Trophoblast cell (in vitro differentiated cells and primary cell): Measurements from ENCODE around the gene RLN1.
"Not testable (repeated sequence)": the region's sequence is repeated elsewhere in the genome, so short reads cannot be mapped to it uniquely, and the experiment has no call there.

ENCODE experiments used
- DNase-seq, 2 donors: peaks; one replicate each; pipeline ENCODE4 v3.0.0-alpha.2; 2016
- H2AFZ ChIP-seq: 2 replicates; pipeline ENCODE4 v1.6.1; 2013; ENCODE audit warnings: low read length, moderate library complexity, mild to moderate bottlenecking; ENCODE audit not compliant: insufficient read depth, poor library complexity
- H2AK5ac ChIP-seq: 2 replicates; pipeline ENCODE4 v1.6.1; 2013; ENCODE audit warnings: mild to moderate bottlenecking, low read length
- H2BK120ac ChIP-seq: 2 replicates; pipeline ENCODE4 v1.6.1; 2013; ENCODE audit warnings: low read length, mild to moderate bottlenecking, moderate library complexity; ENCODE audit not compliant: insufficient read depth, poor library complexity
- H2BK12ac ChIP-seq: 2 replicates; pipeline ENCODE4 v1.6.1; 2013; ENCODE audit warnings: mild to moderate bottlenecking, low read length, moderate library complexity
- H2BK5ac ChIP-seq: 2 replicates; pipeline ENCODE4 v1.6.1; 2013; ENCODE audit warnings: low read length, low read depth, moderate library complexity, mild to moderate bottlenecking; ENCODE audit not compliant: poor library complexity
- H3K14ac ChIP-seq: 2 replicates; pipeline ENCODE4 v1.6.1; 2013; ENCODE audit warnings: mild to moderate bottlenecking, low read length
- H3K18ac ChIP-seq: 2 replicates; pipeline ENCODE4 v1.6.1; 2013; ENCODE audit warnings: mild to moderate bottlenecking, low read length
- H3K23ac ChIP-seq: 2 replicates; pipeline ENCODE4 v1.6.1; 2013; ENCODE audit warnings: low read length
- H3K27ac ChIP-seq: 2 replicates; pipeline ENCODE4 v1.5.1; 2013; ENCODE audit warnings: low read depth, mild to moderate bottlenecking, inconsistent platforms, low read length, moderate library complexity
- H3K27me3 ChIP-seq: 2 replicates; pipeline ENCODE4 v1.6.1; 2013; ENCODE audit warnings: inconsistent platforms, mild to moderate bottlenecking, low read length, moderate library complexity; ENCODE audit not compliant: insufficient read depth
- H3K36me3 ChIP-seq, 2 experiments: 1 replicate in 1 of 2; 2 replicates in 1 of 2; pipeline ENCODE4 v1.6.1; 2013; ENCODE audit warnings: low read length in 2 of 2, mild to moderate bottlenecking in 2 of 2, moderate library complexity in 1 of 2; ENCODE audit not compliant: insufficient read depth in 2 of 2, control insufficient read depth in 1 of 2
- H3K4ac ChIP-seq: 2 replicates; pipeline ENCODE4 v1.6.1; 2013; ENCODE audit warnings: low read depth, mild to moderate bottlenecking, low read length, moderate library complexity
- H3K4me1 ChIP-seq, 2 experiments: 1 replicate in 1 of 2; 2 replicates in 1 of 2; pipeline ENCODE4 v1.6.1; 2013; ENCODE audit warnings: low read length in 2 of 2, mild to moderate bottlenecking in 2 of 2, moderate library complexity in 1 of 2; ENCODE audit not compliant: insufficient read depth in 2 of 2, control insufficient read depth in 1 of 2
- H3K4me2 ChIP-seq: 2 replicates; pipeline ENCODE4 v1.6.1; 2013; ENCODE audit warnings: inconsistent platforms, mild to moderate bottlenecking, low read length, moderate library complexity
- H3K4me3 ChIP-seq: 2 replicates; pipeline ENCODE4 v1.5.1; 2013; ENCODE audit warnings: mild to moderate bottlenecking, low read depth, low read length, inconsistent platforms
- H3K79me1 ChIP-seq: one replicate; pipeline ENCODE4 v1.6.1; 2013; ENCODE audit warnings: low read length
- H3K79me2 ChIP-seq: 2 replicates; pipeline ENCODE4 v1.6.1; 2013; ENCODE audit warnings: low read length, mild to moderate bottlenecking; ENCODE audit not compliant: control insufficient read depth, insufficient read depth, poor library complexity
- H3K9ac ChIP-seq: 2 replicates; pipeline ENCODE4 v1.6.1; 2013; ENCODE audit warnings: mild to moderate bottlenecking, low read length
- H3K9me3 ChIP-seq: 2 replicates; pipeline ENCODE4 v1.6.1; 2013; ENCODE audit warnings: low read depth, mild to moderate bottlenecking, control low read depth, inconsistent platforms, low read length; ENCODE audit not compliant: insufficient read depth
- H4K12ac ChIP-seq: 2 replicates; pipeline ENCODE4 v1.6.1; 2013; ENCODE audit warnings: low read depth, mild to moderate bottlenecking, low read length, moderate library complexity
- H4K8ac ChIP-seq: 2 replicates; pipeline ENCODE4 v1.6.1; 2013; ENCODE audit warnings: low read depth, mild to moderate bottlenecking, low read length, moderate library complexity
- H4K91ac ChIP-seq: one replicate; pipeline ENCODE4 v1.6.1; 2013; ENCODE audit warnings: low read depth, mild to moderate bottlenecking, low read length, moderate library complexity
- WGBS: extraction: QIAGEN DNeasy Blood & Tissue Kit; methylation state at CpG from one replicate; pipeline ENCODE4 v1.1.7; 2013; ENCODE audit warnings: missing lambda C conversion rate; ENCODE audit not compliant: insufficient read length, insufficient coverage; ENCODE audit errors: extremely low coverage; 5-methylcytosine and 5-hydroxymethylcytosine counted together

The RLN1 gene

GRCh38 chr9:5331276-5331675 lies 8.4 kb downstream of the RLN1 start:
- H2AFZ ChIP-seq, H3K4me3 ChIP-seq, H3K18ac ChIP-seq, H2AK5ac ChIP-seq, H3K4me1 ChIP-seq, H4K12ac ChIP-seq, H4K91ac ChIP-seq, H3K9me3 ChIP-seq, DNase-seq, H2BK120ac ChIP-seq, H3K79me1 ChIP-seq, H3K4ac ChIP-seq, H3K14ac ChIP-seq, H3K4me2 ChIP-seq, H3K23ac ChIP-seq, H3K27me3 ChIP-seq, H3K9ac ChIP-seq, H4K8ac ChIP-seq, H3K36me3 ChIP-seq, H3K27ac ChIP-seq, H3K79me2 ChIP-seq, H2BK12ac ChIP-seq, H2BK5ac ChIP-seq: not testable (repeated sequence)
- WGBS = no CpG with 5 or more reads among the region's 3 CpGs

GRCh38 chr9:5326893-5327548 lies 12.7 kb downstream of the RLN1 start:
- H3K4me2 ChIP-seq = no peak overlapping the region
- peaks cover 0 to 2% of the 10 kb centered on the region in 2 experiments for H3K4me1 ChIP-seq
- H2AFZ ChIP-seq = no peak overlapping the region
- no peak overlapping the region for H4K12ac ChIP-seq
- no peak overlapping the region for H4K91ac ChIP-seq
- H3K36me3 ChIP-seq = no peaks in the 10 kb centered on the region
- no peak overlapping the region for H3K18ac ChIP-seq
- H3K9ac ChIP-seq = no peak overlapping the region
- no peak overlapping the region for H3K27ac ChIP-seq
- no peak overlapping the region for H2BK120ac ChIP-seq
- no peaks in the 10 kb centered on the region for H3K79me2 ChIP-seq
- H3K79me1 ChIP-seq = no peaks in the 10 kb centered on the region
- no peak overlapping the region for H4K8ac ChIP-seq
- H3K9me3 ChIP-seq = no peaks in the 10 kb centered on the region
- no peaks in the 10 kb centered on the region for H3K27me3 ChIP-seq
- no peak overlapping the region for H3K23ac ChIP-seq
- no peak overlapping the region for H3K4ac ChIP-seq
- WGBS = no CpG with 5 or more reads among the region's 10 CpGs
- no peak overlapping the region for H2BK12ac ChIP-seq
- DNase-seq = no peak
- H2AK5ac ChIP-seq = no peak overlapping the region
- no peak overlapping the region for H2BK5ac ChIP-seq
- no peak overlapping the region for H3K4me3 ChIP-seq
- H3K14ac ChIP-seq = no peak overlapping the region

- H3K9me3 ChIP-seq = no peaks in the 10 kb centered on the region
- H3K79me1 ChIP-seq = no peaks in the 10 kb centered on the region
- H3K36me3 ChIP-seq = no peaks in the 10 kb centered on the region
- H3K4me1 ChIP-seq = peaks cover 0 to 2% of the 10 kb centered on the region in 2 experiments
- H3K4me3 ChIP-seq = no peak overlapping the region
- H3K14ac ChIP-seq = no peak overlapping the region
- H2BK120ac ChIP-seq = no peak overlapping the region
- no peak overlapping the region for H3K4me2 ChIP-seq
- no peak overlapping the region for H3K23ac ChIP-seq
- H2BK5ac ChIP-seq = no peak overlapping the region
- no peak for DNase-seq
- H3K18ac ChIP-seq = no peak overlapping the region
- H3K27ac ChIP-seq = no peak overlapping the region
- no peak overlapping the region for H3K9ac ChIP-seq
- no peaks in the 10 kb centered on the region for H3K27me3 ChIP-seq
- H2BK12ac ChIP-seq = no peak overlapping the region
- H4K8ac ChIP-seq = no peak overlapping the region
- H2AK5ac ChIP-seq = no peak overlapping the region
- no peak overlapping the region for H4K12ac ChIP-seq
- H3K4ac ChIP-seq = no peak overlapping the region
- no peak overlapping the region for H2AFZ ChIP-seq
- no peaks in the 10 kb centered on the region for H3K79me2 ChIP-seq
- no peak overlapping the region for H4K91ac ChIP-seq
These were observed 13.5 kb downstream of the RLN1 start for GRCh38 chr9:5326187-5326586.

GRCh38 chr9:5321601-5322000 lies 18.1 kb downstream of the RLN1 start:
- not testable (repeated sequence) for H4K91ac ChIP-seq, H3K36me3 ChIP-seq, H4K8ac ChIP-seq, H2AK5ac ChIP-seq, H3K4me2 ChIP-seq, H3K9ac ChIP-seq, H4K12ac ChIP-seq, H3K14ac ChIP-seq, H2BK5ac ChIP-seq, H3K23ac ChIP-seq, H3K27me3 ChIP-seq, H2BK12ac ChIP-seq, H3K9me3 ChIP-seq, H3K4me3 ChIP-seq, H2BK120ac ChIP-seq, H3K4ac ChIP-seq, H3K79me2 ChIP-seq, H3K4me1 ChIP-seq, DNase-seq, H3K79me1 ChIP-seq, H3K18ac ChIP-seq, H3K27ac ChIP-seq, H2AFZ ChIP-seq
- no CpG with 5 or more reads among the region's 1 CpG for WGBS
